Naive B cell (primary cell): ENCODE results near the gene ZNF839. TPM values are rescaled to one million over a fixed set of nuclear protein-coding genes. Genes with fewer than 3 reads are reported as not detected.
A peak's percentile ranks its signal among the peaks of the same experiment; 100 is the strongest.

Experiments
- ATAC-seq, 2 donors: fragments of 150-1000 bp; cut with Tn5 transposase; 2 replicates each; pipeline ENCODE4 v1.10.0; 2021; ENCODE audit warnings: low read depth in 2 of 2, mild to moderate bottlenecking in 2 of 2, moderate library complexity in 2 of 2
- DNase-seq: peaks from one replicate; pipeline ENCODE4 v3.0.0; 2022
- H3K27ac Mint-ChIP-seq, 6 donors: one replicate each; pipeline ENCODE4 v1.8.0; 2020 to 2022; ENCODE audit warnings: mild to moderate bottlenecking in 6 of 6, mixed read lengths in 6 of 6, moderate library complexity in 5 of 6, inconsistent platforms in 2 of 6
- H3K27me3 Mint-ChIP-seq, 3 donors: one replicate each; pipeline ENCODE4 v1.8.0; 2021 to 2022; ENCODE audit warnings: mixed read lengths in 3 of 3, mild to moderate bottlenecking in 1 of 3
- H3K36me3 Mint-ChIP-seq, 2 donors: one replicate each; pipeline ENCODE4 v1.8.0; 2020 to 2022; ENCODE audit warnings: mixed read lengths in 2 of 2, inconsistent platforms in 1 of 2, mild to moderate bottlenecking in 1 of 2
- H3K4me1 Mint-ChIP-seq, 3 donors: one replicate each; pipeline ENCODE4 v1.8.0; 2020 to 2022; ENCODE audit warnings: mixed read lengths in 3 of 3, inconsistent platforms in 1 of 3, mild to moderate bottlenecking in 1 of 3, moderate library complexity in 1 of 3
- H3K4me3 Mint-ChIP-seq, 8 donors: one replicate each; pipeline ENCODE4 v1.8.0; 2020 to 2022; ENCODE audit warnings: mild to moderate bottlenecking in 8 of 8, mixed read lengths in 8 of 8, moderate library complexity in 8 of 8, inconsistent platforms in 2 of 8
- H3K9me3 Mint-ChIP-seq, 7 donors: one replicate each; pipeline ENCODE4 v1.8.0; 2020 to 2022; ENCODE audit warnings: mixed read lengths in 7 of 7, mild to moderate bottlenecking in 5 of 7, inconsistent platforms in 2 of 7, moderate library complexity in 1 of 7
- polyA plus RNA-seq, 6 donors: library from polyadenylated mRNA; unstranded; fragments of 300-500 nt; fragmentation: Illumina TruSeq; gene quantifications; one replicate each; pipeline ENCODE4 v1.2.3, GENCODE V29; 2021; ENCODE audit warnings: low read depth in 6 of 6

The ZNF839 gene
- polyA plus RNA-seq, 6 donors from 2014 or later, result 4.5 to 10.5 (median 5.6) TPM

GRCh38 chr14:102389246-102389645, 69.7 kb downstream of the ZNF839 start:
- H3K36me3 Mint-ChIP-seq, result no peaks in the 10 kb centered on the region
- no peak for DNase-seq
- peak overlapping the region in 1 of 6 donors; percentile 80 for H3K27ac Mint-ChIP-seq
- H3K4me1 Mint-ChIP-seq, result peaks cover 0 to 4% (median 0%) of the 10 kb centered on the region in 3 donors
- H3K27me3 Mint-ChIP-seq, result no peaks in the 10 kb centered on the region
- no peak overlapping the region for H3K4me3 Mint-ChIP-seq
- H3K9me3 Mint-ChIP-seq, result no peaks in the 10 kb centered on the region
- no peak for ATAC-seq

GRCh38 chr14:102390064-102390855, 70.7 kb downstream of the ZNF839 start:
- Mint-ChIP-seq H3K27ac (no peak overlapping the region), H3K4me1 (peaks cover 0 to 4% (median 0%) of the 10 kb centered on the region in 3 donors), H3K36me3 (peaks cover 0 to 4% of the 10 kb centered on the region in 2 donors), H3K27me3 (no peaks in the 10 kb centered on the region), H3K9me3 (no peaks in the 10 kb centered on the region), H3K4me3 (no peak overlapping the region)
- DNase-seq (no peak), ATAC-seq (no peak)

Other genes starting within 250 kb of the ZNF839 start
- 100 to 1,000 TPM; 133 to 338 (median 304) TPM for gene HSP90AA1, start 232.7 kb upstream of the ZNF839 start, polyA plus RNA-seq
- gene WDR20, start 179.8 kb upstream of the ZNF839 start, polyA plus RNA-seq, result 10 to 100 TPM; 11.2 to 23.1 (median 17.3) TPM
- gene MOK, start 14.6 kb upstream of the ZNF839 start, polyA plus RNA-seq, result 1 to 10 TPM in 3 of 6 donors, under 1 TPM in 2, not detected in 1; 0.64 to 2.0 (median 1.2) TPM
- gene CINP, start 43.1 kb downstream of the ZNF839 start, polyA plus RNA-seq, result 10 to 100 TPM; 28.6 to 42.4 (median 34.9) TPM
- 1 to 10 TPM; 2.3 to 6.6 (median 3.1) TPM for gene TECPR2, start 43.2 kb downstream of the ZNF839 start, polyA plus RNA-seq
- gene ANKRD9, start 190.0 kb downstream of the ZNF839 start, polyA plus RNA-seq, result under 1 TPM in 5 of 6 donors, not detected in 1; 0.08 to 0.49 (median 0.17) TPM